Fibroblast of skin of left biceps (primary cell): ENCODE measurements around the gene CEP128.

Experiments used
- DNase-seq, 2 experiments: peaks; one replicate each; pipeline ENCODE4 v3.0.0-alpha.2; 2013; ENCODE audit warnings: low read depth in 2 of 2

Gene CEP128

DNA sequence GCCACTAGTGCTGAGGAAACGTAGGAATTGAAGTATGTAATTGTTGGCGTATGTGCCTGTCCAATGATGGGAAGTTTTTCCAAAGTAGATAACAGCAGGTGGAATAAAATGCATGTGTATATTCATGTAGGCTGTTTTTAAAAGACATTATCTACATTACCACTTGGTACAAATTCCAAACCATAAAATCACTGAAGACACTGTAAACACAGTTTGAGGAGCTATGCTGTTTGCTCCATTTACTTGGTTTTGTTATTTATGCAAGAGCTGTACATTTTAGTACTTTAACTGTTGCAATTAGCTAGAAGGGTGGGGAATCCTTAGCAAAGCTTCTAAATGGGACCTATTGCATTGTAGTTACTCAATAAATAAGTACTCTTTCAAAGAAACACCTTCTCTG is 455.8 kb downstream of the CEP128 start:
- no peak for DNase-seq

DNA sequence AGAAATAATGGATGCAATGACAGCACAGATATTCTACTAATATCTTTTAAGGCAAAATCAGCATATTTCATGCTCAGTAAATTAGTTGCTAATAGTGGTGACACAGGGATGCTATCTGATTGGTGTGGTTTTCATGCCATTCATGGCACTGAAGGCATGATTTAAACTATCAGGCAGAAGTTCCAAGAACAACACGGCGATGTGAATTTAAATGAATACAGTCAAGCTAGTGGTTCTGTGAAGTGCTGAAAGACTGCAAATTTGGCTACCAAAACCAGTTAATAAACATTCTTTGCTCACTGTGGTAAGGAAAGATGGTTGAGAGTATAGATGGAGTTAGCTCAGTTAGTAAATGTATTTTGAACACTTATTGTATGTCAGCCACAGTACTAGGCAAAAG is 458.2 kb downstream of the CEP128 start:
- DNase-seq: no peak

DNA sequence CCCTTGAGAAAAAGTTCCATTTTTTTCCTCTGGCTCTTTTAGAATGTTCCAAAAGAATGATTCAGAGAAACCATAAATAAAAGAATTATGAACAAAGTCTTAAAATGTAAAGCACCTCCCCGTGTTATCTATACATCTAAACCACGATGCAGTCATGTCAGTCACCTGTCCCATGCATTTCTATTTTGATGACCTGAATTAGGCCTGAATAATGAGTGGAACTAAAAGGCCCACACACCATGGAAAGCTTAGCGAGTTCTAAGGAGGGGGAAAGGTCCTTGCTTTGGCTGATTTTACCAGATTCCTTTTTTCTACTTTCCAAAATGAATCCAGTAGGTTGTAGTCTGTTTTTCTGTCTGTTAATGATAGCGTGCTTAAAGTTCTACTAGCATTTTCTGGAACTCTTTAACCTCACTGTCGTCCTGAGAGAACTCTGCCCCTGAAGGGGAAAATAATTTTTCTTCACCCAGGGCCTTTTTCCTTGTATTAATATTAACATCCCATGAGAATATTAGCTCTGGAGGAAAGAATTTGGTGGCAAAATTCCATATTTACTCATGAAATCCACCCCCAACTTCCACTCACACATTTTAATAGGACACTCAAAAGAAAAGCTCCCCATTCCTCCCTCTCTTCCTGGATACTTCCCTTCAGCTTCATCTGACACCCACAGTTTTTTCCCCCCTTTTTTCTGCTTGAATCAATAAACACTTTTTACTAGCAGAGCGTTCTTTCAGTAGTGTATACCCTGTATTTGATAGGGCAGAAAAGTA is 464.0 kb downstream of the CEP128 start:
- DNase-seq: no peak

DNA sequence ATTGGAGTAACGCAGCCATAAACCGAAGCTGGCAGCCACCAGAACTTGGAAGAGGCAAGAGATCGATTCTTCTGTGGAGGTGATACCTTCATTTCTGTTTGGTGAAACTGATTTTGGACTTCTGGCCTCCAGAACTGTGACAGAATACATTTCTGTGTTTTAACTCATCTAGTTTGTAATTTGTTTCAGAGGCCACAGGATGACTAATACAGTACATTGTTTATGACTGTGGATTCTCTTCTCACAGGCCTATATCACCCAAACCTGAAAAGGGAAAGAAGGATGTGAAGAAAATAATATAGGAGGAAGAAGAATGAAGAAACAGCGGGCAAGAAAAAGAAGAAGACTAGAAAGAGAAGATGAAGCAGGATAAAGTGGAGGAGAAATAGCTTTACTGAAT is 466.5 kb downstream of the CEP128 start:
- DNase-seq: no peak

DNA sequence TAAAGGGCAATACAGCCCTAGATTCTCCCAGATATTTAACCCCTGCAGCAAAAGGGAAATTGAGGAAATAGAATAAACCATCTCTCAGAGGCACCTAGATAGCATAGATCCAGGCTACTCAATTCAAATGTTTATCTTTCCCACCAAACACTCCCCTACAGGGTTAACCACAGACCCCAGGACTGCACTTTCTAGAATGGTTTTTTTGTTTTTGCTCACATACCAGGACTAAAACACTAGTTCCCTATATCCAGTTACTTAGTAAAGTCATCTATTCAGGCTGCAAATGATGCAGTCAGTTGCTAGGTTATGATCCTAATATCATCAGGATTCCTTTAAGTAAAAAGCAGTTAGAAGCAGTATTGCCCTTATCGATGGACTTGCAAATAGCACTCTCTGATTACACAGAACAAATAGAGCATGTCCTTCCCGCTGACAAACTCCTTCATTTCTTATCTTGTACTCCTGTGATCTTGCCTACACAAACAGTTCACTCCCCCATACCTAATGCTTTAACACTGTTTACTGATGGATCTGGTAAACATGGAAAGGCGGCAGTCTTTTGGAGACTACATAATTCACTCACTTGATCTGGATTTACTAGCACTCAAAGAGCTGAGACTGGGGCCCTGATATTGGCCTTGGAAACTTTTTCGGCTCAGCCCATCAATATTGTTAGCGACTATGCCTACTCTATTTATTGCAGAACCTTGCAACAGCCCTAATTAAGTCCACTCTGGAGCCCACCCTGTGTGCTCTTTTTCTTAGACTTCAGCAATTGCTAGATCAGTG is 473.0 kb downstream of the CEP128 start:
- DNase-seq: no peak

DNA sequence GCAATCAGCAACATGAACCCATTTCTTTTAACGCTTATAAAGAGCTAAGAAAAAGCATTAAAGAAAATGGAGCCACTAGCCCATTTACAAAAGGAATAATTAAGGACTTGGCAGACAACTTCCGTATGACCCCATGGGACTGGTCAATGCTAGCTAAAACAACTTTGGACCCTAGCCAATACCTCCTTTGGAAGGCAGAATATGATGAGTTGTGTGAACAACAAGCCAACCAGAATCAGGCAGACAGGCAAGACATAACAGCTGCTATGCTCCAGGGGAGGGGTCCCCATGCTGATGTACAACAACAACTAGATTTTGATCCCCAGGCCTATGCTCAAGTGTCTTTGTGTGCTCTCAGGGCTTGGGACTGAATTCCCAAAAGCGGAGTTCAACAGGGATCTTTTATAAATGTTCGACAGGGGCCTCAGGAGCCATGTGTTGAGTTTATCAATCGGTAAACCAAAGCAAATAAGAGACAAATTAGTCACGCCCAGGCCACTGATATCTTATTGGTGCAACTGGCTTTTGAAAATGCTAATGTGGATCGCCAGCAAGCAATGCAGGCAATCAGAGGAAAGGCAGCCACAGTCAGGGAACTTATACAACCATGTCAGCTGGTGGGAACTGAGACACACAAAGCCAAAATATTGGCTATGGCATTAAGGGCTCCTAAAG is 475.9 kb downstream of the CEP128 start:
- no peak for DNase-seq

DNA sequence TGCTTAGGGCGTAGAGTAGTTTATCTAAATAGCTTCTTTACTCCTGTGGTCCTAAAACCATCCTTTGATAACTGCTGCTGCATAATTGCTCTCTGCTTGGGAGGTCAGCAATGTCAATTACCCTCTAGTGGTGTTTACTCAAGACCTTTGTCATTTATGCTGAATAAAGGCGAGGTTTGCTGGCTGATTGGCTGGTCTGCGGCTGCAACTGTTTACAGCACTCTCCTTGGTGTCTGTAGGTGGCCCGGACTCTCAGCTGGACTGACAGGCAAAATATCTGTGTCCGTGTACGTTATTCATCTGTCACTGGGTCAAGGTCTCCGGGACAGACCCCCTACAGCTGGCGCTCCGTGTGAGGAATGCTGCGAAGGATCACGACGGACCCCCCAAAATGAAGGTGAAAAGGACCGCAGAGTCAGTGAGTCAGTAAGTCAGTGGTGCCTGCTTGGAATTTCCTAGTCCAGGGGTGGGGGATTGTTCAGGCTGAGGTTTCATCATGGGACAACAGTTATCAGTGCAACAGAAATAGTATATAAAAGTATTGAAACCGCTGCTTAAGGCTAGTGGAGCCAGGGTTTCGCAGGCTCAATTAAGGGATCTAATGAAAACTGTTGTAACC is 476.9 kb downstream of the CEP128 start:
- no peak for DNase-seq

DNA sequence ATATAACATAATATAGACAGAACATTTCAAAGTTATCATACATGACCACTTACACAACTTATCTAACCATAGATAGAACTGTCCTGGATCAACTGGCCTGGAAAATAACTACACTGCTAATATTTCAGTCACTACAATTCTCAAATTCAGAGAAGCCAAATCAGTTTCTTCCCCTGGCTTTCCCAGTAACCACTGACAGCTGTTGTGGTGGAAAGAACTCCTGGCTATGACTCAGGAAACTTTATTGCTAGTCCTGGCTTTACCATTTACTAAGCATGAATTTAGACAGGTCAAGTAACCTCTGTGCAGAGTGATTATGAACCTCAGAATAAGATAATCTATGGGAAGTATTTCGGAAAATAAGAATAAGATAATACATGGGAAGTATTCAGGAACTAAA is 485.3 kb downstream of the CEP128 start:
- DNase-seq: peak in 1 of 2 experiments; percentile 22

DNA sequence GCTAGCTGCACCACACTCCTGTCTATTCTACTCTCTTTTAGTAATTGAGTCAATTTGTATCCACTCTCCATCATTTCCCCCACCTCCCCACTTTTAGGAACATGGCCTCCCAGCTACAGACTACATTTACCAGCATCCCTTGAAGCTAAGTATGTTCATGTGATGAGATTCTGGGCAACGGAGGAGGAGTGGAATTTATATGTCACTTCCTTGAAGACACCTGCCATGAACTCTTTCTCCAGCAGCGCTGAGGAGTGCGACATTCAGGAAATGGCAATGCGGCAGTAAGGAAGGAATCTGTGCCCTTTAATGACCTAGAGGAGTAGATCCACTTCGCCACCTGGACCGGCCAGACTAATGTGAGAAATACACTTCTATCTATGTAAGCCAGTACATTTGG is 486.5 kb downstream of the CEP128 start:
- DNase-seq: no peak

DNA sequence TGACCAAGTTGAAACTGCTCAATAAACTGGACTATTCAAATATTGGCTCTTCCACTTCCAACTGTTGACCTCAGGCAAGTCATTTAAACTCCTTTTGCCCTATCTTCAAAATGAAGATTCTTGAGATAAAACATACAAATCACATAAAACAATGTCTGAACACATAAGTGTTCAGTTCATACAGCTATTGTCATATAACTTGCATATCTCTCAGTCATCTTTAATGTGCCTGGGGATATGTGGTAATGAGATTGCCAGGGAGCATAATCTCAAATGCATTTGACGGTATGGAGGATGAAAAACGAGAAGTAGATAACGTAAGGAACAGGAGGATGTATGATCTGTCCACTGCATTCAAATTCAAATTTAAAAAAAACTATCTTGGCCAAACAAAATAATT is 493.3 kb downstream of the CEP128 start:
- DNase-seq: no peak

DNA sequence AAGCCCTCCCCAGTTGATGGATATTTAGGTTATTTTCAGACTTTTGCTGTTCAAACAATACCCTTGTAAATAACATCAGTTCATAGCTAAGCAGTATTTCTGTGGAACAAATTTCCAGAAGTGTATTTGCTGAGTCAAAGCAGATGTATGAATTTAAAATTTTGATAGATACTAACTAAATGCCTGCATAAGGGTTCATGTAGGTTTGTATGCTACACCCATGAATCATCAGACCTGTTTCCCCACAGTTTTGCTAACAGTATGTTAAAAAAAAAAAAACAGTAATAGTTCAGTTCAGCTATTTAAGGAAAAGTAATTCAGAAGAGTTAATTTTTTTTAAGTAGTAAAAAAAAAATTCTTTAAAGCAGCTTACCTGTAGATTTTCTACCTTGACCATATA is 494.1 kb downstream of the CEP128 start:
- DNase-seq: no peak
